LNCAP (cell line): ENCODE data around the gene RIPOR3.

ENCODE experiments used
- CTCF ChIP-seq: fragments of 450-650 bp; IDR thresholded peaks from 2 replicates; pipeline ENCODE4 v1.5.1; 2017; ENCODE audit warnings: mild to moderate bottlenecking

Gene RIPOR3

DNA sequence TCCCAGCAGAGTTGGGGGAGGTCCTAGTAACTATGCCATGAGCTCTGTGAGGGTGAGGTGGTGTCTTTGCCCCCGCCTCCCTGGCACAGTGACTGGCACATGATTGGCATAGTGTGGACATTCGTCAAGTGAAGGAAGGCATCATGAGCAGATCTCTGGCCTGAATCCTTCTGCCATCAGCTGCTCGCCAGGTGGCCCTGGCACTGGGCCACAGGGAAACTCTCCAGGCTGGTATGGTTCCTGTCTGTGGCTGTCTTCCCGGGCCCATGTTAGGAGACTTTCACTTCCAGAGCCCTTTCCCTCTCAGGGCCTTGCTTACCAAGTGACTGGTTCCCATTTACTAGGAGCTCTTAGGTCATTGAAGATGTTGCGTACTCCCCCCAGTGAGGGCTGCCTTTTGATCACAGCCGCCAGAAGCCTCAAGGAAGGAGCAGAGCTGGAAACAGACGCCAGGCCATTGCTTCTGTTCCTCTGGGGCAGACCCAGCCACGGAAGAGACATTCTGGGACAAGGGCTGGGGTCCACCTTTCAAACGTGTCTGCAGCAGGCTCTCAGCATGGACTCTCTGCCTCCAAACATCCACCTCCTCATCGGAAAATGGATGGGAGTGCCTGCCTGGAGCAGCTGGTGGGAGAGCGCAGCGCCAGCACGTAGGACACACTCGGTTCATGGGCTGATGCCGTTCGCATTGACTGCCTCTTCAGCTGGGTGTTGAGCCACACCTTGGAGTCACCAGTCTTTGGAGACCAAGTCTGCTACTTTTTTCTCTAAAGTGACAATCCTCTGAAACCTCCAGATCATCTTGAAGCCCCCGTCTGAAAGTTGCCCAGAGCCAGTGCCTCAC is 113.9 kb downstream of the RIPOR3 start:
- TF ChIP-seq CTCF, result no peak

DNA sequence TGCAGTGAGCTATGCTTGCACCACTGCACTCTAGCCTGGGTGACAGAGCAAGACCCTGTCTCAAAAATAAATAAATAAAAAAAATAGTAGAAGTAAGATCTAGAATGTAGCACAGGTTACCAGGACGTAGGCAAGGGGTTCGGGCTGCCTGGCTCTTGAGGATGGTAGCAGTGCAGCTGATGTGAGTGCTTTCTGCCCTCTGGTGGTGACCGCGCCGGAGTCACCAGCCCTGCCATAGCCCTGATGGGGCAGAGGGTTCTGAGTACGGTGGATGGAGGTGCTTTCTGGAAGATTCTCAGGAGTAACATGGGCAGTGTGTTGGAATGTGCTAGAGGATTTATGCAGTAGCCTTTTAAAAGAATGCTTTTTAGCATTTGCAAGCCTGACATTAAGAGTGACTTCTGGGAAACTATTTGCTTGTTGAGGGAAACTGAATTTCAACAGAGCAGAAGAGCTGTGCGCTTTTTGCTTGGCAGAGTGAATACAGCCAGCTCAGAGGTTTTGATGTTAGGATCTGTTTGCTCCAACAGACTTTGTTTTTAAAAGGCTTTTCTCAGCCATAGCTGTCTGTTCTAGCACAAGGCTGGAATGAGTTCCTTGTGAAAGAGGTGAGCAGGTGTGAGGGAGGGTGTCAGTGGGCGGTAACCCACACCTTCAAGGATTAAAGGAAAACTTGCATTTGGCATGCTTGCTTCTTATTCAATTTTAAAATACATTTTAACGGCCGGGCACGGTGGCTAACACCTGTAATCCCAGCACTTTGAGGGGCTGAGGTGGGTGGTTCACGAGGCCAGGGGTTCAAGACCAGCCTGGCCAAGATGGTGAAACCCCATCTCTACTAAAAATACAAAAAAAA is 115.2 kb downstream of the RIPOR3 start:
- peak; percentile 83 for TF ChIP-seq CTCF

DNA sequence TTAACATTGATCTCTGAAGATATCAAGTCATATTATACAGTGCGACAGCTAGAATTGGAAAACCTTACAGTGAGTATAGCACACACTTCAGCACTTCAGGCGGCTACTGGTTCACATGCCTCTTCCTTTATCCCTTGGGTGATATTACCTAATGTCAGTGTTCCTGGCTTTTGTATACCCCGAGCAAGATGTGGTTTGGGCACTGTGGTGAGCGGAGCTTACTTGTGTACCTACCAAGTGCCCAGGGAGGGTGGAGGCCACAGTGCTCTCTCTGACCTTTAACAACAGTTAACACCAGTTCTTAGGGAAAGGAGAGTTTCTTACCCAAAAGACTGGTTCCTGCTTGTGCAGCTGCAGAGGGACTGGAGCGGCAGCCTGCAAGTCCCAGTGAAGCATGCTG is 116.8 kb downstream of the RIPOR3 start:
- TF ChIP-seq CTCF, result no peak

GRCh38 chr20:50574108-50574507 is 117.2 kb downstream of the RIPOR3 start:
- TF ChIP-seq CTCF, result no peak

DNA sequence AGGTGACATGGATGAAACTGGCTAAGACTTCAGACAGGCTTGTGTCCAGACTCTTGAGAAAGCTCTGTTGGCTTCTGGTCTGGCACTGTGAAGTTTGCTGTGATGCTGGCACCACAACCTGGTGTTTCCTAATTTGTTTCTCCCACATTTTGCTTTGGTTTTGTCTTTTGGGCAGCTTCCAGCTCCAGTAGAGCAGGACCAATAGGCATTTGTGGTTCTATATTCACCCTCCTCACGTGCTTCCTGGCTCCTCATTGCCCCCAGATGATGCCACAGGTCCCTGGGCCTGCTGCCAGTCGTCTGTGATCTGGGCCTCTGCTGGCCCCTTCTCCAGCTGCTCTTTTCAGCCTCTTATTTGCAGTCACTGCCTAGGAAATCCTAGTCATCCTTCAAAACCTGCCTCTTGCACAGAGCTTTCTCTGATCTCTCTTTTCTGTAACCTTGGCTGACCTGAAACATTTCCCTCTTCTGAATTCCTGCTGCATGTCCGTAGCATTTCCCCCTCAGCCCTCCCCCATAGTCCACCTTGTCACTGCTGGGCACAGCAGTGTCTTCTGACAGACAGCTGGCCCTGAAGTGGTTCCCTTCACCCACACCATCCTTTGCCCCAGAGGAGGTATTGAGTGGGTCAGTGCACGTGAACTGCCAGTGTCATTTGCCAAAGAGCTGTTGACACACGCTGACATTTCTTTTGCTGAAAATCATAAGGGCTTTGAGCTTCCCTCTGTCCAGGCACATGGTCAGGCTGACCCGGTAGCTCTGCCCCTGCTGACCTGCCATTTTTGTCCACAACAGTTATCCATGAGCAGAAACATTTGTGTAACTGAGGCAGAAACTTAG is 118.2 kb downstream of the RIPOR3 start:
- TF ChIP-seq CTCF, result no peak

DNA sequence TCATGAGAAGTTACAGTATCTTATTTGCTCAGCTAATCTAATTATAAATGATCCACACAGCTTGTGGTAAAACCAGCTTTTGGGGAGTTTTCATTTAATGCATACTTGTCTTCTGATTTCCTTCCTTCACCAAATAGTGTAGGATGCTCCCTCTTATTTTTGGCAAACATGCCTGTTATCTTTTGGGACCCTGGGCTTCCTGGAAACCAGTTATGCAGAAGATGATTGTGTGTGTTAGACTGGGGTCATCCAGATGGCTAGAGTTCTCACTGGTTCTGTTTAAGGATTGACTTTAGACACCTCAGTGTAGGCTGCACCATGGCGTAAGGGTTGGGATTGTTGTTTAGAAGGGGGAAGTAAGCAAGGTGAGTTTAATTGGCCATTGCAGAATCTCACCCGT is 119.9 kb downstream of the RIPOR3 start:
- no peak for TF ChIP-seq CTCF
